Liver (tissue), 9 donors: Measurements from ENCODE around the gene GAP43. TPM values are rescaled to one million over a fixed set of nuclear protein-coding genes. Genes with fewer than 3 reads are reported as not detected.

Source experiments
- DNase-seq: peaks from one replicate; pipeline ENCODE4 v3.0.0-alpha.2; 2017; ENCODE audit warnings: low spot score
- H3K27ac ChIP-seq, 2 donors: one replicate each; pipeline ENCODE4 v1.7.0; 2013; ENCODE audit warnings: inconsistent platforms in 2 of 2, low read length in 2 of 2, control low read depth in 1 of 2, low read depth in 1 of 2, mild to moderate bottlenecking in 1 of 2
- H3K27me3 ChIP-seq, 4 donors: one replicate each; pipeline versions ENCODE4 v1.6.1 to v1.7.0; 2013; ENCODE audit warnings: low read length in 3 of 4, inconsistent platforms in 1 of 4, mild to moderate bottlenecking in 1 of 4, moderate library complexity in 1 of 4; ENCODE audit not compliant: control insufficient read depth in 4 of 4, insufficient read depth in 4 of 4
- H3K36me3 ChIP-seq, 4 donors: one replicate each; pipeline versions ENCODE4 v1.6.1 to v1.7.0; 2013; ENCODE audit warnings: low read length in 3 of 4, mild to moderate bottlenecking in 3 of 4, low read depth in 1 of 4, moderate library complexity in 1 of 4; ENCODE audit not compliant: control insufficient read depth in 4 of 4, insufficient read depth in 3 of 4
- H3K4me1 ChIP-seq, 4 donors: one replicate each; pipeline versions ENCODE4 v1.6.1 to v1.7.0; 2013; ENCODE audit warnings: low read length in 3 of 4, mild to moderate bottlenecking in 3 of 4, moderate library complexity in 1 of 4; ENCODE audit not compliant: control insufficient read depth in 4 of 4, insufficient read depth in 4 of 4
- H3K4me3 ChIP-seq, 3 donors: one replicate each; pipeline versions ENCODE4 v1.6.1 to v1.7.0; 2013; ENCODE audit warnings: low read length in 3 of 3, control low read depth in 1 of 3, low read depth in 1 of 3, mild to moderate bottlenecking in 1 of 3
- H3K9ac ChIP-seq, 2 donors: one replicate each; pipeline ENCODE4 v1.7.0; 2013; ENCODE audit warnings: low read length in 2 of 2, mild to moderate bottlenecking in 2 of 2, moderate library complexity in 2 of 2, control low read depth in 1 of 2, low read depth in 1 of 2
- H3K9me3 ChIP-seq, 4 donors: one replicate each; pipeline versions ENCODE4 v1.6.1 to v1.7.0; 2013; ENCODE audit warnings: low read length in 3 of 4; ENCODE audit not compliant: control insufficient read depth in 4 of 4
- CTCF ChIP-seq: fragments of 150-350 bp; IDR thresholded peaks from 2 replicates; pipeline ENCODE4 v1.5.1; 2017; ENCODE audit warnings: improper control_type of control experiment, low read depth, low read length; ENCODE audit not compliant: missing input control
- EGR1 ChIP-seq, 2 donors: IDR thresholded peaks; 2 replicates each; pipeline ENCODE4 v1.6.1; 2016 to 2018; ENCODE audit warnings: antibody characterized with exemption in 2 of 2, low read depth in 2 of 2
- FOXA1 ChIP-seq: IDR thresholded peaks from 2 replicates; pipeline ENCODE4 v1.6.1; 2016; ENCODE audit warnings: antibody characterized with exemption
- FOXA2 ChIP-seq: IDR thresholded peaks from 2 replicates; pipeline ENCODE4 v1.6.1; 2016; ENCODE audit warnings: antibody characterized with exemption
- GABPA ChIP-seq, 2 donors: IDR thresholded peaks in 1 of 2; conservative IDR thresholded peaks in 1 of 2; 2 replicates each; pipeline ENCODE4 v1.6.1; 2016; ENCODE audit warnings: antibody characterized with exemption in 2 of 2, mild to moderate bottlenecking in 1 of 2, moderate library complexity in 1 of 2
- HNF4A ChIP-seq, 2 donors: conservative IDR thresholded peaks; 2 replicates each; pipeline ENCODE4 v1.6.1; 2016; ENCODE audit warnings: antibody characterized with exemption in 2 of 2, mild to moderate bottlenecking in 2 of 2
- JUND ChIP-seq, 2 donors: IDR thresholded peaks; 2 replicates each; pipeline ENCODE4 v1.6.1; 2016; ENCODE audit warnings: antibody characterized with exemption in 2 of 2
- MAX ChIP-seq: IDR thresholded peaks from 2 replicates; pipeline ENCODE4 v1.6.1; 2016; ENCODE audit warnings: antibody characterized with exemption
- NR2F2 ChIP-seq: IDR thresholded peaks from 2 replicates; pipeline ENCODE4 v1.6.1; 2016; ENCODE audit warnings: antibody characterized with exemption
- RAD21 ChIP-seq, 2 donors: IDR thresholded peaks; 2 replicates each; pipeline ENCODE4 v1.6.1; 2016; ENCODE audit warnings: antibody characterized with exemption in 2 of 2, mild to moderate bottlenecking in 2 of 2
- RXRA ChIP-seq, 2 donors: IDR thresholded peaks; 2 replicates each; pipeline ENCODE4 v1.6.1; 2017 to 2018; ENCODE audit warnings: antibody characterized with exemption in 2 of 2, mild to moderate bottlenecking in 1 of 2
- TAF1 ChIP-seq: conservative IDR thresholded peaks from 2 replicates; pipeline ENCODE4 v1.6.1; 2016; ENCODE audit warnings: antibody characterized with exemption, mild to moderate bottlenecking
- YY1 ChIP-seq: IDR thresholded peaks from 2 replicates; pipeline ENCODE4 v1.6.1; 2016; ENCODE audit warnings: antibody characterized with exemption, mild to moderate bottlenecking
- ZBTB33 ChIP-seq: IDR thresholded peaks from 2 replicates; pipeline ENCODE4 v1.6.1; 2016; ENCODE audit warnings: antibody characterized with exemption
- WGBS: extraction: QIAGEN DNeasy Blood & Tissue Kit; methylation state at CpG from one replicate; pipeline ENCODE4 v1.1.7; 2013; 5-methylcytosine and 5-hydroxymethylcytosine counted together
- polyA plus RNA-seq, 2 donors: library from polyadenylated mRNA; stranded (reverse) in 1 of 2; unstranded in 1 of 2; fragments of 200-250 nt in 1 of 2; fragments of >200 nt in 1 of 2; fragmentation: Nextera tagmentation in 1 of 2; extraction: Ambion mirVana in 1 of 2; gene quantifications; one replicate each; pipeline versions ENCODE4 v1.2.1 to v1.2.3, GENCODE V29; 2013 to 2015
- total RNA-seq, 2 donors: library from RNA; depleted of rRNA; stranded (reverse); fragments of >200 nt; gene quantifications; one replicate each; pipeline ENCODE4 v1.2.3, GENCODE V29; 2014
- TF ChIP-seq, protein P1 (sequence below): IDR thresholded peaks from 2 replicates; pipeline ENCODE4 v1.6.1; 2016; ENCODE audit warnings: antibody characterized with exemption
- donor health status: healthy.
- donor health status: healthy.
- donor health status: healthy.
- donor health status: healthy.
- donor health status: healthy.

Gene GAP43
- total and polyA plus RNA-seq, 4 donors, result 0.06 TPM; not detected in 3

DNA sequence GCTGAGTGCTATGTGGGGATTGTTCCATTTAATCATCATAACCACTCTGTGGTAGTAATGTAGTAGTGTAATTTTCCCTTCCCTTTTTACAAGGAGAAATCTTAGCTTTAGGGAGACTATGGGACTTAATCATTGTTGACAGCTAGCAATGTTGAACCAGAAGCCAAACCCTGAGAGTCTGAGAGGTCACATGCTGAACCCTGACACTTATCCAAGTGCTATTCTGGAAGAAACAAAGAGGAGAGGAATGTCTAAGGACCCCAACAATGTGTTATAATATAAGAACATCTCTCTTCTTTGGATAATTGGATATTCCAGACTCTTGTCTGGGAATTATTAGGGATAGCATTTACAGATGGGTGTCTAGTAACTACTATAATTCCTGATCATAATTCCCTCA is 58.4 kb downstream of the GAP43 start (continued):
- no peak for TF ChIP-seq ZBTB33
- TF ChIP-seq, protein P1, sequence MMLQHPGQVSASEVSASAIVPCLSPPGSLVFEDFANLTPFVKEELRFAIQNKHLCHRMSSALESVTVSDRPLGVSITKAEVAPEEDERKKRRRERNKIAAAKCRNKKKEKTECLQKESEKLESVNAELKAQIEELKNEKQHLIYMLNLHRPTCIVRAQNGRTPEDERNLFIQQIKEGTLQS, result no peak
- no peak for TF ChIP-seq NR2F2
- no peak for TF ChIP-seq RXRA (IDR thresholded peaks at IDR 0.05)

- Histone ChIP-seq H3K4me1 (no peaks in the 10 kb centered on the region), H3K36me3 (no peaks in the 10 kb centered on the region), H3K9me3 (no peaks in the 10 kb centered on the region), H3K4me3 (no peak overlapping the region), H3K27ac (no peak overlapping the region), H3K27me3 (peaks cover 0 to 12% (median 0%) of the 10 kb centered on the region in 4 donors), H3K9ac (no peak overlapping the region)
- WGBS, result 85% methylated on average over 1 of the region's 1 CpG
- no peak for DNase-seq
- TF ChIP-seq GABPA (IDR thresholded peaks at IDR 0.05 in 1 of 2, conservative IDR thresholded peaks at IDR 0.05 in 1 of 2), result no peak
- no peak for TF ChIP-seq RAD21 (IDR thresholded peaks at IDR 0.05)
- TF ChIP-seq TAF1, result no peak
- TF ChIP-seq FOXA1, result no peak
Observed at GRCh38 chr3:115683305-115683704, 60.0 kb downstream of the GAP43 start.

- Histone ChIP-seq H3K9ac (no peak overlapping the region), H3K27me3 (peaks cover 0 to 12% (median 0%) of the 10 kb centered on the region in 4 donors), H3K4me1 (no peaks in the 10 kb centered on the region), H3K36me3 (no peaks in the 10 kb centered on the region), H3K4me3 (no peak overlapping the region), H3K27ac (no peak overlapping the region), H3K9me3 (no peaks in the 10 kb centered on the region)
- no peak for DNase-seq
- TF ChIP-seq RAD21 (IDR thresholded peaks at IDR 0.05), result no peak
- TF ChIP-seq NR2F2, result no peak
- no peak for TF ChIP-seq HNF4A (conservative IDR thresholded peaks at IDR 0.05)
- no peak for TF ChIP-seq MAX
- no peak for TF ChIP-seq EGR1 (IDR thresholded peaks at IDR 0.05; ENCODE audit: low read depth in 2 of 2)
- TF ChIP-seq, protein P1, result no peak
- no peak for TF ChIP-seq FOXA2
- TF ChIP-seq TAF1, result no peak
- TF ChIP-seq JUND (IDR thresholded peaks at IDR 0.05), result no peak
- no peak for TF ChIP-seq CTCF
- TF ChIP-seq YY1, result no peak
- 90% methylated on average over 3 of the region's 3 CpGs for WGBS
Observed at GRCh38 chr3:115683773-115684172, 60.5 kb downstream of the GAP43 start.
